Uterus (tissue), 2 donors: ENCODE data around the gene PANX2.

ENCODE experiments used
- CTCF ChIP-seq, 4 experiments: fragments of 200-600 bp in 2 of 4; fragments of 450-650 bp in 2 of 4; sonication (generic) in 2 of 4; IDR thresholded peaks; one replicate each; pipeline ENCODE4 v1.5.1; 2016 to 2019; ENCODE audit warnings: antibody characterized with exemption in 4 of 4, mild to moderate bottlenecking in 2 of 4, moderate library complexity in 1 of 4
- POLR2A ChIP-seq, 2 donors: fragments of 450-650 bp; IDR thresholded peaks; one replicate each; pipeline ENCODE4 v1.6.1; 2016; ENCODE audit warnings: antibody characterized with exemption in 2 of 2, mild to moderate bottlenecking in 1 of 2, moderate library complexity in 1 of 2

GRCh38 chr22:50148166-50148500, 22.4 kb upstream of the PANX2 start:
- TF ChIP-seq CTCF (IDR thresholded peaks at IDR 0.05) (no peak), POLR2A (IDR thresholded peaks at IDR 0.05) (no peak)
